DMS114 treated with DMSO at 0.1 percent for 48 hours (cell line): ENCODE data around the gene GRB2.
"Not testable (repeated sequence)": the region's sequence is repeated elsewhere in the genome, so short reads cannot be mapped to it uniquely, and the experiment has no call there.

Experiments
- DNase-seq: peaks from one replicate; lab custom pipeline; 2025; ENCODE audit not compliant: unreplicated experiment; lab: John Stamatoyannopoulos, UW

GRB2 gene

DNA sequence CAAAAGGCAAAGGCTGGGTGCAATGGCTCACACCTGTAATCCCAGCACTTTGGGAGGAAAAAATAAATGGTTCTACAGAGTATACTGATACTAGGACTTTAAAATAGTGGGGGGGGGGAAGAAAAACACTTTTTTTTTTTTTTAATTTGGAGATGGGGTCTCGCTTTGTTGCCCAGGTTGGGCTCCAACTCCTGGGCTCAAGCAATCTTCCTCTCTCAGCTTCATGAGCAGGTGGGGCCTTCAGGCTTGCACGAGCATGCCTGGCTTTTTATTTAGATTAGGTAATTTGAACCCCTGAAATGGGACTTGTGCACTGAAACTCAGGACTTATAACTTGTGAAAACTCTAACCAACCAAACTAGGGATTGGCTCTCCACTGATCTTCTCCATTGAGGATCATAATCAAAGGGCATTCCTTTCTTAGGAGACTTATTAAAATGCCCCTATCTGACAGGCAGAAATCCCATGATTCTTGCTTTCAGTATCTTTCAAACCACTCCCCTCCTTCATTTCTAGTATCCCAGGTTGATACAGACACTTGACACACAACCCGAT is 16.9 kb downstream of the GRB2 start:
- no peak for DNase-seq

DNA sequence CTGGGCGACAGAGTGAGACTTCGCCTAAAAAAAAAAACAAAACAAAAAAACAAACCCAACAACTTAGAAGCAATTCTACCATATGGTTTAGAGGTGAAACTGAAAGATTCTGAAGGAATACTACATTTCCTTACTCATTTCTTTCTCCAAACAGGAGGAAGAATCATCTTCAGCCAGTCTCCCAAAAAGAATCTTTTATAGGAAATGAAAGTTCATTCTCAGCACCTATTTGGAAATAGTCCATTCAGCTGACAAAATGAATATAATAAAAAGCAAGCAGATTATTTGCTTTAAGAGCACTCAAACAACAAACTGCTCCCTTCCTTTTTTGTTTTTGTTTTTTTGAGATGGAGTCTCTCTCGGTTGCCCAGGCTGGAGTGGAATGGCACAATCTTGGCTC is 17.7 kb downstream of the GRB2 start:
- DNase-seq: no peak

DNA sequence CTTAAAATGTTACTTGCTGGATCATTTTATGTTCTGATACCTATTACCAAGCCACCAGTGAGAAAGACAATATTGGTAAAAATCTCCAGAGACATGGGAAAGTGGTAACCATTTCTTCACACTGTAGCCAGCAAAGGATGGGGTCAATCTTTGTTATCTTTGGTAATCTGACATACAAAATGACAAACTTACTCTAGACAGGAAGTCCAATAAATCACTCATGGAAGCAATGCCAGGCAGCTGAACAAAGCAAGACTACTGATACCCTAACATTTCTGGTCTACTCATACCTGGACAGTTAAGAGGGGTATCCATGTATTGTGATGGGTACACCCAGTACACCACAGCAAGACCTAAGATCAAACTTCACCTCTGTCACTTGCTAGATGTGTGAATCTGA is 19.0 kb downstream of the GRB2 start:
- DNase-seq: no peak

DNA sequence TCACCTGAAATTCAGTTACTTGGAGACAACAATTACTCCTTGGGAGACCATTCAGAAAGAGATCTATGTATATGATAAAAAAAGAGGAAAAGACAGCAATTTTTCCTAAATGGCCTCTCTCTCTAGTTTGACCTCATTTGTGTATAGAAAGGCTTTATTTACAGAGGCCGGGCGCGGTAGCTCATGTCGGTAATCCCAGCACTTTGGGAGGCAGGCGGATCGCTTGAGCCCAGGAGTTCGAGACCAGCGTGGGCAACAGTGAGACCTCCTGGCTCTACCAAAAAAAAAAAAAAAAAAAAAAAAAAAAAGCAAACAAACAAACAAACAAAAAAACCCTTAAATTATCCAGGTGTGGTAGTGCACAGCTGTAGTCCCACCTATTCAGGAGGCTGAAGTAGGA is 20.7 kb downstream of the GRB2 start:
- DNase-seq: no peak

DNA sequence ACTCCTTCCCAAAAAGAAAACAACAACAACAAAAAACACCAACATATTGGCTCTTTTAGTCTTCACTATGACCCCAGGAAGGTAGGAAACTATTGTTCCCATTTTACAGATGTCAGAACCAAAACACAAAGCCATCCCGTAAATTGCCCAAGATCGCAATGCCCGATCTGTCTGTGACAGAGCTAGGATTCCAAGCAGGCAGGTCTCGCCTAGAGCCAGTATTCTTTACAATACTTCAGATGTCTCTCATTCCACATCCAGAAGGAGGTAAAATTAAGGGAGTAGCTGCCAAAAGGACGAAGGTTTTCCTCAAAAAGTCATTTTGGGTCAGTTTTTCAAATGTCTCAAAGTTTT is 21.7 kb downstream of the GRB2 start:
- no peak for DNase-seq

DNA sequence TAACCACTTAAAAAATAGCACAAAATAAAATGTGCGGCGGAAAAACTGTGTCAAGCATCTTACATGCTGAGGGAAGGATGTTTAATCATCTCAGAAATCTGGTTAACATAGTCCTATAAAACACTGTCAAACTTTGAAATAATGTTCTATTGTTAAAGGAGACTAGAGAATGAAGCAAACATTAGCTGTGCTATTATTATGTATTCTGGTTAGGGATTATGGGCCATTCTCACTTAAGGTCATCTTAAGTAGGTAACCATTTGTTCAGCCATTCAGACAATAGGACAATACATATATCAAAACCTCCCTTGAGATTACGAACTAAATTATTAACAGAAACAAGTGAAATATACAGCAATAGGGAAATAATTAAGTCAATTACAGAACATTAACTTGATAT is 24.7 kb downstream of the GRB2 start:
- DNase-seq: no peak

DNA sequence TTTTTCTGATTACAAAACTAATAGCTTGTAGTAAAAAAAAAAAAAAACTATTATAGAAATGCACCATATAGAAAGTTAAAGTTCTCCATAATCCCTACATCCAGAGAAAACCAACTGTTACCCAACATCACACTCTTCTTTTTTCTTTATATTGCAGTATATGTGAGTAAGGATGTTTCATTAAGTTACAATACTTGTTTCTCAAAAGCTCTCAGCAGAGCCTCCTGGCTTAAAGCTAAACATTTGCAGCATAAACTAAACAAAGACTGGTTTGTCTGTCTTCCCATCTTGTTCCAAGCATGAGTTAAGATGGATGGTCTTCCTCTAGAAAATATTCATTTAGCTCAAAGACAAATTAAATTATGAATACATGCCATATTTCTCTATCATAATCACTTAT is 25.2 kb downstream of the GRB2 start:
- no peak for DNase-seq

DNA sequence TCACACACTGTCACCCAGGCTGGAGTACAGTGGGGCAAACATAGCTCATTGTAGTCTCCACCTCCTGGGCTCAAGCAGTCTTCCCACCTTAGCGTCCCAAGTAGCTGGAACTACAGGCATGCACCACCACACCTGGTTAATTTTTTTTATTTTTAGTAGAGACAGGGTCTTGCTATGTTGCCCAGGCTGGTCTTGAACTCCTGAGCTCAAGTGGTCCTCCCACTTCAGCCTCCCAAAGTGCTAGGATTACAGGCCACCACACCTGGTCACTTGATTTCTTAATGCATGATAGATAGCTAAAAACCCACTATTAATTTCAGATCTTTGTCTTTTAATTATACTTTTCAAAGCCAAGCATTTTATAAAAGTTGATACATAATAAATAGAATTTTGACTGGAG is 26.1 kb downstream of the GRB2 start:
- not testable (repeated sequence) for DNase-seq

DNA sequence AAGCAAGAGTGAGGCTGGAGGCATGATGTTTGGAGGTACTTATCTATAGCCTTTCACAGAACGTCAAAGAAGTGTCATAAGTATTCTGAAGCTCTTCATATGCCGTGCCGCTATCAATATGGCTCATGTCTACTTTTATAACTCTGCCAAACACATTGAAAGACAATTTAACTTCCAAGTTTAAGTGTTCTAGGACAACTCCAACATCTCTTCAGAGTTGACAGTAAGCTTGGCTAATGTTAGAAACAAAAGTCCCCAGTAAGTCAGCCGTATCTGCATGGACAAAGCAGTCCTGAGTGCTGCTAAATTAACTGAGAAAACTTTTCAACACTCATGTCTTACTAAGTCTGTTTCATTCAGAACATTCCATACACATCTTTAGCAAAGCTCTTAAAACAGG is 32.2 kb downstream of the GRB2 start:
- DNase-seq: no peak

DNA sequence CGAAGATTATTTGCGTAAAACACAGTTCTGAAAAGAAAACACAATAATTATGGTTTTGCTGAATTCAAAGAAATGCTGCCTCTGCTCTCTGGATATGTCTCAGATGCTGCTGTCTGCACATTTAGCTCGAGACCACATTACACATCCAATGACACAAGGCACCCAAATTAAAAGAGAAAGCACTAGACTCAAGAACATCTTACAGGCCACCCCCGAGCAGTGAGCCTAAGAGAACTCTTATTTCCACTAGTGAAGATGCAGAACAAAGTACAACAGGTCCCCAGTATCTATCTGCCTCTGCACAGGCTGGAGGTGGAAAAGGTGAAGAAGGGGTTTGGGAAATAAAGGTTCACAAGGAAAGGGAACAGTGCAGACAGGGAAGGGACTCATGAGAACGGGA is 33.5 kb downstream of the GRB2 start:
- no peak for DNase-seq

DNA sequence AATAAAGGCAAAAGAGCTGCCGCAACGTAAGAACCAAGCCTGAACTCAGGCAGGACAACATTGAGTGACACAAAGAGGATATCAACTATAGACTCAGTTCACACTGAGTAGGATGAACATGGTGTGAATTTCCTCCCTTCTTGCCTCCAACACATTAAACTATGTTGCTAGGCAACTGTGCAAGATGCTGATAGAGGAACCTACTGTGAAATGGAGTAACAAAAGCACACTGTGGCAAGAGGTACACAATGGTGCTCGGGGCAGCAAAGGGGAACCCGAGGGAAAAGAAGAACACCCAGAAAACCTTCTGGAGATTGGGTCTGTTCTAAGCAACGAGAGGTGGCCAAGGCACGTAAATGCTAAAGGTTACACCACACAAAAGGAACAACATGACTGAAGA is 34.1 kb downstream of the GRB2 start:
- no peak for DNase-seq

DNA sequence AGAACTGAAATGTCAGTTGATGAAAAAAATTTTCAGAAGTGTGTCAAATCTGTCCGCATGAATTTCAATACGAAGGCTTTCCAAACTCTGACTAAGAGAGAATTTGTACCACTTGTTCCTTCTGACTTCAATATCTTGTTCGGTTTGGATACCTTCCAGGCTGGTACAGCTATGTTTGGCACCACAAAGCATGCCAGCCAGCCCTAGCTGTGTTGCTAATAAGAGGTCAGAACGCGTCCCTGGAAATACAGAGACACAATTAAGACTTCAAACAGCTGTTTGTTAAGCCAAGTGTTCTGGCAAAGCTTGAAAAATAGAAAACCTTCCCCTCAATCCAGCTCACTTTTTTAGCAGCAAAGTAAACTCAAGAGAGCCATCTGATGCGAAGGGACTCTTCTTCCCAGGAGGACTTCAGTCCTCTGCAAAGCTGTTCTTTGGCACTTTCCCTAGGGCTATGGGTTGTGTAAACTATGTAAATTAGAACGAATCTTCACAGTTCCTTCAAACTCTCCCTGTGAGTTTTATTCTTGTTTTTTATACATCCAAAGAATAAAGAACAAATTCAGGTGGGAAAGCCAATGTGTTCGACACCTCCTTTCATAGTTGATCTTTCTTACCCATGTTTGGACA is 35.1 kb downstream of the GRB2 start:
- no peak for DNase-seq

DNA sequence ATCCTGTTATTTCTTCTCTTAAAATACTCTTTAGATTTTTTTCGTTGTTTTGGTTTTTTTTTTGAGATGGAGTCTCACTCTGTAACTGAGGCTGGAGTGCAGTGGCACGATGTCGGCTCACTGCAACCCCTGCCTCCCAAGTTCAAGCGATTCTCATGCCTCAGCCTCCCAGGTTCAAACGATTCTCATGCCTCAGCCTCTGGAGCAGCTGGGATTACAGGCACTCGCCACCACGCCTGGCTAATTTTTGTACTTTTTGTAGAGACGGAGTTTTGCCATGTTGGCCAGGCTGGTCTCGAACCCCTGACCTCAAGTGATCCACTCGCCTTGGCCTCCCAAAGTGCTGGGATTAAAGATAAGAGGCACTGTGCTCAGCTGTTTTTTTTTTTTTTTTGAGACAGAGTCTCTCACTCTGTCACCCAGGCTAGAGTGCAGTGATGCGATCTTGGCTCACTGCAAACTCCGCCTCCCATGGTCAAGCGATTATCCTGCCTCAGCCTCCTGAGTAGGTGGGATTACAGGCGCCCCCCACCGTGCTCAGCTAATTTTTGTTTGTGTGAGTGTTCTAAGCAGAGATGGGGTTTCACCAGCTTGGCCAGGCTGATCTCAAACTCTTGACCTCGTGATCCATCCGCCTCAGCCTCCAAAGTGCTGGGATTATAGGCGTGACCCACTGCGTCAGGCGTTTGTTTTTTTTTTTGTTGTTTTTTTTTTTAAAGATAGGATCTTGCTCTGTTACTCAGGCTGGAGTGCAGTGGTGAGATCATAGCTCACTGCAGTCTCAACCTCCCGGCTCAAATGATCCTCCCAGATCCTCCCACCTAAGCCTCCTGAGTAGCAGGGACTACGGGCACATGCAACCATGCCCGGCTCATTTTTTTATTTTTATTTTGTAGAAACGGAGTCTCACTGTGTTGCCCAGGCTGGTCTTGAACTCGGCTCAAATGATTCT is 37.4 kb downstream of the GRB2 start:
- not testable (repeated sequence) for DNase-seq

DNA sequence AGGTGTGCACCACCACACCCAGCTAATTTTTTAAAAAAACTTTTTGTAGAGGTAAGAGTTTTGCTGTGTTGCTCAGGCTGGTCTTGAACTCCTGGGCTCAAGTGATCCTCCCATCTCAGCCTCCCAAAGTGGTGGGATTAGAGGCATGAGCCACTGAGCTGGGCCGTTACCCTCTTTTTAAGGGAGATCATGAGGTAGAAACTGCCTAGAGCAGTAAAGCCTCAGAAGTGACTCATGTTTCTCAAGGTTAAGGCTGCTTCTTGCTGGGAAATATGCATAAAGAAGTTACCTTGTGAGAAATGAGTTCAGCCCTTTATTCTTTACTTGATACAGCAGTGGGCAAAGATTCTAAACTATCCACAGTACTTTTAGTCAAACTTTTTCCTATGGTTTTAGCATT is 38.2 kb downstream of the GRB2 start:
- DNase-seq: no peak

DNA sequence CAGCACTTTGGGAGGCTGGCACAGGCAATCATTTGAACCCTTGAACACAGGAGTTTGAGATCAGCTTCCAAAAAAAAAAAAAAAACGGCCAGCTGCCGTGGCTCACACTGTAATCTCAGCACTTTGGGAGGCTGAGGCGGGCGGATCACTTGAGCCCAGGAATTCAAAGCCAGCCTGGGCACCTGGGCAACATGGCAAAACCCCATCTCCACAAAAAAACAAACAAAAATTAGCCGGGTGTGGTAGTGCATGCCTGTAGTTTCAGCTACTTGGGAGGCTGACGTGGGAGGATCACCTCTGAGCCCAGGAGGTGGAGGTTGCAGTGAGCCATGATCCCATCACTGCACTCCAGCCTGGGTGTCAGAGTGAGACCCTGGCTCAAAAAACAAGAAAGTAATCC is 39.0 kb downstream of the GRB2 start:
- no peak for DNase-seq

DNA sequence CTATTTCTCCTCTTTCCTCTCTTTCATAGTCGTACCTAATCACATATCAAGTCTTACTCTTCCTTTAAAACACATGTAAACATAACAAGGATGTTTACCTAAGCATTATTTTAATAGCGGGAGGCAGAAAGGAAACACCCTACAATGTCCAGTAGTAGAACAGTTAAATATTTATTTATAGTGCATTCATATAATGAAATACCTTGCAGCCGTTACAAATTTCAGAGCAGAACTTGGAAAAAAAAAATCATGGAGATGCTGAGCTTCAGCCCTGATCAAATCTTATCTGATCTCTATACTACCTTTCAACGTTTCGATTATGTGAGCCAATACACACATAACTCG is 39.6 kb downstream of the GRB2 start:
- DNase-seq: no peak

DNA sequence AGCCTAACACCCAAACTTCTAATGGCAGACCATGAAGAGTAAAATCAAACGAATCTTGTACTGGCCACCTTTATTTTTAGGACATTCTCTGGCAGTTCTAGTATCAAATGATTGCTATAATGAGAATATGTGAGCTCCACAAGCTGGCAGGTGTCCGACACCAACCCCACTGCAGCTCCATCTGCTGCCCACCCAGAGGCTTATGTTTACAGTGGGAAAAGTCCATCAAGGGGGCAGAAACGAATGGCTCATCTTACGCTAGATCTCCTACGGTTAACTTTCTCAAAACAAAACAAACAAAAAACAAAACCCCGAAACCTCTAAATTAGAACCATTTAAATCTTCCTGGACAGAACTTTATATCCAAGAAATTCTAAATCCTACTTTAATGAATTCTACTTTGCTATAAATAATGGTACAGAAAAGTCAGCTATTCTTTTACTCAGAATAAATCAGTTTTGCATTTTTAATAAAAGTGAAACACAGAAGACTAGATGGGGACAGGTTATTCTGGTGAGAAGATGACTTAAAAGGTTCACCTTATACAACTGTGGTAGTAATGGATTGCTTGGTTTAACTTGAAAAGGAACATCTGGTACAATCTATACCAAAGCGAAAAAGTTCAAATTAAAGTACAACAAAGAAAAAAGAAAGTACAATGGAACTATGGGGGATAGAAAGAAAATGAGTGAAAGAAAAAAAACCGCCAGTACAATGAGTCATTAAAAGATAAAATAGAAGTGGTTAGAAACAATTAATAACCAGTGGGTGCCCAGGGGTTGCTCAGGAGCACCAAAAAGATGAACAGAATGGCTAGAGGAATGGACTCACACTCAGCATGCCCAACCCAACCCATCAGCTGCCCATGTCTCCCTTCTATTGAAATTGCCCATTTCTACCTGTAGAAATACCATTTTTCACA is 40.2 kb downstream of the GRB2 start:
- DNase-seq: no peak

DNA sequence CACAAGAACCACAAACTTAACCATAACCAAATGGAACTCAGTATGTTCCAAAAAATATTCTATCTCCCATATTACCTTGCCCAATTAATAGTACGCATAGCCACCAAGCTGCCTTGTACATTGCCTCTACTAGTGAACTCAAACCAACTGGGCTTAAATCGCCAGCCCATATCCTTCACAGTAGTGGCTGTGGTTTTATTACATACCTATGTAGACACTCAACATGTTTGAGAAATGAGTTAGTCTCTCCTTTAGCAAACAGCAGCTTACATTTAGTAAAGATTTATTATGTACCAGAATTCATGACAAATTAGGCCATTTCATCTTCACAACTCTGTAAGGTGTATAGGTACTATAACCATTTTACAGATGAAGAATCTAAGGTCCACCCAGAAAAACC is 41.4 kb downstream of the GRB2 start:
- DNase-seq: no peak

DNA sequence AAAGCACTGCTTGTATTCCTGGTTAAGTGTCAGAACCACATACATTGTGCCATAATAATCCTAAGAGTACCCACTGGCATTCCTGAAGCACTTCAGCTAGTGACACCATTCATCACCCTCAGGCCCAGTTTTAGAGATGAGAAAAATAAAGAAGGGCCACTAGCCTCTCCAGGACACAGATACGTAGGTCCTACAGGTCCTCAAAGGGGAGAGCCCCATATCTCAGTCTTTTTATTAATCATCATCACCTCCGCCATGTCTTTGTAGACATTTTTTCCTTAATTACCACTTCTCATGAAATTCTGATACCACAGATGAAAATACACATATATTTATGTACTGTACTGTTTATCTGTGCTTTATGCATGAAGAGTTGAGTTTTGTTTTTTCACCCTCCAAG is 43.5 kb downstream of the GRB2 start:
- DNase-seq: no peak

DNA sequence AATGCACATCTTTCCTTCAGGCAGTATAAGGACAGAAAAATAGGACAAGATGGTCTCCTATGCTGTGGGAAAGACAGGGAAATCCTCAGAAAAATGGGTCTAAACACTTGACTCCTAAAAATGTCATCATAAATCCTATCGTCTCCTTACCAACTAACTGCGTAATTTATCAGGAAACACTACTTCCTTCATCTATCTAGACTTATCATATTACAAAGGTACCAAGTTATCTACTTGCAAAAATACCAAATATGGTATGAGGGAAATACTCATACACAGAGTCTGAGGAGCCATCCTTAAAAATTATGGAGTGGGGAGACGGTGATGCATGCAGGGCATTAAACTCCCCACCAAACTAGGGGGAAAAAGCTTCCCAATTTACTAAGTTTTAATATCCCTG is 44.1 kb downstream of the GRB2 start:
- no peak for DNase-seq

DNA sequence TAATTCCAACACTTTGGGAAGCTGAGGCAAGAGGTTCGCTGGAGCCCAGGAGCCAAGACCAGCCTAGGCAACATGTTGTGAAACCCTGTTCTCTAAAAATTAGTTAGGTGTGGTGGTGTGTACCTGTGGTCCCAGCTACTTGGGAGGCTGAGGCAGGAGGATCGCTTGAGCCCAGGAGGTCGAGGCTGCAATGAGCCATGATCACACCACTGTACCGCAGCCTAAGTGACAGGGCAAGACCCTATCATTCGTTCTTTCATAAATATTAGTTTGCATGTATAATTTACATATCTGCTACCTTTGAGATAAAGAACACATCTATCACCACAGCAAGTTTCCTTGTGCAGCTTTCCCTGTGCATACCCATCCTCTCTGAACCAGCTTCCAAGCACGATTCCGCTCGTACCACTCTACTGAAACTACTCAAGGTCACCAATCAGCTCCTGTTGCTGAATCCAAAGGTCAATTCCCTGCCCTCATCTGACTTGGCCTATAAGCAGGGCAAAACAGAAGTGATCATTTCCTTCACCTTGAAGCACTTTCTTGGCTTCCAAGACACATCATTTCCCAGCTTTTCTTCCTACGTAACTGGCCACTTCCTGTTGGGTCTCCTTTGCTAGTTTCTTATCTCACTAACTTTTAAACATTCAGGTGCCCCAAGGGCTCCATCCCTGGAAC is 49.1 kb downstream of the GRB2 start:
- no peak for DNase-seq
